GM18502 (cell line): ENCODE measurements around the gene COTL1.

ENCODE experiments used
- ATAC-seq: cut with Tn5 transposase; IDR thresholded peaks from one replicate; pipeline ENCODE4 v1.9.1; 2021; ENCODE audit warnings: mild to moderate bottlenecking; ENCODE audit not compliant: unreplicated experiment, poor library complexity

The COTL1 gene

GRCh38 chr16:84557504-84557903, 60.4 kb downstream of the COTL1 start:
- ATAC-seq = no peak

GRCh38 chr16:84557059-84557458, 60.8 kb downstream of the COTL1 start:
- no peak for ATAC-seq

- no peak for ATAC-seq
Observed at GRCh38 chr16:84555418-84556196, 62.3 kb downstream of the COTL1 start.

- ATAC-seq = no peak
Observed at GRCh38 chr16:84554627-84555328, 63.1 kb downstream of the COTL1 start.

- no peak for ATAC-seq
Observed at GRCh38 chr16:84553873-84554399, 63.9 kb downstream of the COTL1 start.

- no peak for ATAC-seq
Observed at GRCh38 chr16:84552135-84552534, 65.7 kb downstream of the COTL1 start.

- no peak for ATAC-seq
Observed at GRCh38 chr16:84550096-84550495, 67.8 kb downstream of the COTL1 start.

- no peak for ATAC-seq
Observed at GRCh38 chr16:84548971-84549844, 68.7 kb downstream of the COTL1 start.

- ATAC-seq = no peak
Observed at GRCh38 chr16:84548508-84548907, 69.4 kb downstream of the COTL1 start.

- no peak for ATAC-seq
Observed at GRCh38 chr16:84547546-84548061, 70.3 kb downstream of the COTL1 start.

GRCh38 chr16:84546669-84547545, 71.0 kb downstream of the COTL1 start:
- no peak for ATAC-seq

GRCh38 chr16:84545114-84545737, 72.7 kb downstream of the COTL1 start:
- no peak for ATAC-seq

GRCh38 chr16:84544031-84544773, 73.7 kb downstream of the COTL1 start:
- ATAC-seq = no peak

- ATAC-seq = no peak
Observed at GRCh38 chr16:84543253-84543652, 74.6 kb downstream of the COTL1 start.

- ATAC-seq = no peak
Observed at GRCh38 chr16:84541999-84542817, 75.7 kb downstream of the COTL1 start.

GRCh38 chr16:84540194-84540593, 77.7 kb downstream of the COTL1 start:
- ATAC-seq = no peak

GRCh38 chr16:84538222-84538840, 79.5 kb downstream of the COTL1 start:
- no peak for ATAC-seq
